Fibroblast of villous mesenchyme (primary cell): ENCODE data around the gene FFAR2. TPM values are rescaled to one million over a fixed set of nuclear protein-coding genes. Genes with fewer than 3 reads are reported as not detected.
"Not testable (repeated sequence)": the region's sequence is repeated elsewhere in the genome, so short reads cannot be mapped to it uniquely, and the experiment has no call there.

Source experiments
- DNase-seq: peaks from one replicate; pipeline ENCODE4 v3.0.0-alpha.2; 2010; ENCODE audit warnings: low read depth
- H3K4me3 ChIP-seq: 2 replicates; pipeline ENCODE4 v1.5.1; 2011; ENCODE audit warnings: low read depth, mild to moderate bottlenecking, low read length
- total RNA-seq: library from RNA; depleted of rRNA; stranded (reverse); fragments of >200 nt; gene quantifications from 2 replicates; pipeline ENCODE4 v1.2.3, GENCODE V29; 2012
- TF ChIP-seq, protein P1 (sequence below): IDR thresholded peaks from 2 replicates; pipeline ENCODE4 v1.5.1; 2012; ENCODE audit warnings: low read depth, mild to moderate bottlenecking, low read length; ENCODE audit not compliant: insufficient read depth

Gene FFAR2
- total RNA-seq, 1 donor: not detected

DNA sequence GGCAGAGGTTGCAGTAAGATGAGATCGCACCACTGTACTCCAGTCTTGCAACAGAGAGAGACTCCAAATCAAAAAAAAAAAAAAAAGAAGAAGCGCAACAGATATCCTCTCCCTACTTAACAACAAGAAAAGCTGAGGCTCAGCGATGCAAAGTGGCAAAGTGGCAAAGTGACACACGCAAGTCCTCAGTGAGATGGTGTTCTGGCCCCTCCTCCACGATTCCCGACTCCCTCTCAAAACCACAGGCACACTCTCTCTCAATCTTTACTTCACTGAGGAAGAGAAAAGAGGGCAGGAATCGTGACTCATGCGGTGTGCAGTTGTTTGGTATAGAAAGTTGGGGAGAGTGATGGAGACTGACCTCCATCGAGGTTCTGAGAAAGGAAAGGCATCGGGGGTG lies 12.6 kb downstream of the FFAR2 start:
- DNase-seq: no peak
- TF ChIP-seq, protein P1, sequence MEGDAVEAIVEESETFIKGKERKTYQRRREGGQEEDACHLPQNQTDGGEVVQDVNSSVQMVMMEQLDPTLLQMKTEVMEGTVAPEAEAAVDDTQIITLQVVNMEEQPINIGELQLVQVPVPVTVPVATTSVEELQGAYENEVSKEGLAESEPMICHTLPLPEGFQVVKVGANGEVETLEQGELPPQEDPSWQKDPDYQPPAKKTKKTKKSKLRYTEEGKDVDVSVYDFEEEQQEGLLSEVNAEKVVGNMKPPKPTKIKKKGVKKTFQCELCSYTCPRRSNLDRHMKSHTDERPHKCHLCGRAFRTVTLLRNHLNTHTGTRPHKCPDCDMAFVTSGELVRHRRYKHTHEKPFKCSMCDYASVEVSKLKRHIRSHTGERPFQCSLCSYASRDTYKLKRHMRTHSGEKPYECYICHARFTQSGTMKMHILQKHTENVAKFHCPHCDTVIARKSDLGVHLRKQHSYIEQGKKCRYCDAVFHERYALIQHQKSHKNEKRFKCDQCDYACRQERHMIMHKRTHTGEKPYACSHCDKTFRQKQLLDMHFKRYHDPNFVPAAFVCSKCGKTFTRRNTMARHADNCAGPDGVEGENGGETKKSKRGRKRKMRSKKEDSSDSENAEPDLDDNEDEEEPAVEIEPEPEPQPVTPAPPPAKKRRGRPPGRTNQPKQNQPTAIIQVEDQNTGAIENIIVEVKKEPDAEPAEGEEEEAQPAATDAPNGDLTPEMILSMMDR: no peak

DNA sequence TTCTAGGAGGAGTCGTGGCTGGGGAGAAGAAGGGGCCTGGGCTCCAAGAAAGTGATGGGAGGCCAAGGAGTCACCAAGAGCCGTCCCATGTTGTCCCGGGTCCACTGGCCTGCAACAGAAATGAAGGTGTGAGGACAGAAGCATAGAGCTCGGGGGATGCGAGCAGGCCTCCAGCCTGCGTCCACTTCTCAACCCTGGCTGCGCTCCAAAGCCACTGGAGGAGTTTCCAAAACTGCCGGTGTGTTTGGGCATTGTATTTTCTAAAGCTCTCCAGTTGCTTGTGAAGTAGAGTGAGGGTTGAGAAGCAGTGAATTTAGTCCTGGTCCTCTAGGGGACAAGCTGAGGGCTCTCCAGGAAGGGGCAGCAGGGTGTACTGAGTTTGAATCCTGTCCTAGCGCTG lies 13.0 kb downstream of the FFAR2 start:
- TF ChIP-seq, protein P1: no peak
- DNase-seq: no peak

More for the DNA sequence above, 12.6 kb downstream of the FFAR2 start:
- no peak overlapping the region for H3K4me3 ChIP-seq

DNA sequence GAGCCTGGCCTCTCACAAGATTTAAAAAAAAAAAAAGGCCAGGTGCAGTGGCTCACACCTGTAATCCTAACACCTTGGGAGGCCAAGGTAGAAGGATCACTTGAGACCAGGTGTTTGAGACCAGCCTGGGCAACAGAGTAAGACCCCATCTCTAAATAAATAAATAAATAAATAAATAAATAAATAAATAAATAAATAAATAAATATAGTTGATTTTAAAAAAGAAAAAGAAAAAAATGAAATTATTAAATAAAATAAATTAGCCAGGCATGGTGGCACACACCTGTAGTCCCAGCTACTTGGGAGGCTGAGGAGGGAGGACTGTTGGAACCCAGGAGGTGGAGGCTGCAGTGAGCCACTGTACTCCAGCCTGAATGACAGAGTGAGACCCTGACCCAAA lies 13.7 kb downstream of the FFAR2 start:
- not testable (repeated sequence) for DNase-seq, H3K4me3 ChIP-seq

More for the DNA sequence above, 13.0 kb downstream of the FFAR2 start:
- H3K4me3 ChIP-seq: no peak overlapping the region

DNA sequence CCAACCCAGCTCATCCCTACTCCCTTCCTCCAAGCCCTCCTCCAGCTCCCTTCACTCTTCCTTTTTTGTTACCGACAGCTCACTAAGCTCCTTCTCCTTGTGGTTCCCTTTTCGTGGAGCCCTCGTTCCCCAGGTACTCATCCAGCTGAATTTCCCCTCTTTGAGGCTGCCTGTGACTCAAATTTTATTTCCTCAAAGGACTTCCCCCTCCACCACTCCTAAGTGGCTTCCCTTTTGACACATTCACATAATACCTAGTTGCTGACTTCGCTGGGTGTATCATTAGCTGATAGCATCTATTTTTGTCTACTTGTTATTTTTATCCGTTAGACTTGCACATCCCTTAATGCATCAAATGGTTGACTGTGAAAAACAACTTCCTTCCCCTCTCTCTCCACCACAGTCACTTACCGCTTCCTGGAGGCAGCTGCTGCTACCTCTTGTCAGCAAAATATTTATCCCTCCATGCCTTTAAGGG lies 14.5 kb downstream of the FFAR2 start:
- H3K4me3 ChIP-seq: no peak overlapping the region
- TF ChIP-seq, protein P1: no peak
- DNase-seq: no peak

DNA sequence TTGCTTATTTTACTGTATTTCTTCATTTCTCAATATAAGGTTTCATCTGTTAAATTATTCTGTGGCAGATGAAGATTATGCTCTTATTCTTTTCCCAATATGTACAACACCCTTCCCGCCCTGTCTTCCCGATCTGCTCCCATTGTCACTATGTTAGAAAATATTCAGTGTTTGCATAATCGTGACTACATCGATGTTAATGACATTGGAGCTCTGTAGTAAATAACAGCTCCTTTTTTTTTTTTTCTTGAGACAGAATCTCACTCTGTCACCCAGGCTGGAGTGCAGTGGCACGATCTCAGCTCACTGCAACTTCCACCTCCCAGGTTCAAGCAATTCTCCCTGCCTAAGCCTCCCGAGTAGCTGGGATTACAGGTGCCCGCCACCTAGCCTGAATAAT lies 14.9 kb downstream of the FFAR2 start:
- DNase-seq, H3K4me3 ChIP-seq: not testable (repeated sequence)

DNA sequence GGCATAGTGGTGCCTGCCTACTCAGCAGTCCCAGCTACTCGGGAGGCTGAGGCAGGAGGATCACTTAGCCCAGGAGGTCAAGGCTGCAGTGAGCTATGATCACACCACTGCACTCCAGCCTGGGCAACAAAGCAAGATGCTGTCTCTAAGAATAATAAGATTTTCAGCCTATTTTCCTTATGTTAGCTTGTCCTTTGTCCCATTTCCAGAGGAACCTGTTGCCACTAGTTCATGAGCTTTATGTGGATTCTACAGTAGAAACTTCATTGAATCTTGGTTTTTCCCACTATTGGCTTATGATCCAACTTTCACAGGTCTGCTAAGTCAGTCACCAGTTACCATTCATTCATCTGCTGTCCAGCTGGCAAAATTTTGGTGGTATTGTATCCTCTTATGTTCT lies 18.2 kb downstream of the FFAR2 start:
- DNase-seq: no peak
- TF ChIP-seq, protein P1: no peak
- H3K4me3 ChIP-seq: no peak overlapping the region

DNA sequence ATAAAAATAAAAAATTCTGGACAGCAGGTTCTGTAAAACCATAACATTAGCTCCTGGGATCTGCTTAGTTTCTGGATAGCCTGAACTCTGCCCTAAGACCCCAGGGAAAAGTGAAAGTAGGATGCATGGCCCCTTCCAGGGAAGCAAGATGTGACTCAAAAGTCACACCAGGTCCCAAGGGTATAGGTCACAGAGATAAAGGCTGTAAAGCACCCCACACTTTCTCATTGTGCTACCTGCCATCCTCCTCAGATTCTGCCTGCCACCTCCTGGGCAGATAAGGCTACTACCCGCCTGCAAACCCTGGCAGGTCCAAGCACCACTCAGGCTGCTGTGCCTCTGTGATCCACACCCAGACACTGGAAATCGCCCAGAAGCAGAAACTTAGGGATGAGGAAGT lies 20.6 kb downstream of the FFAR2 start:
- DNase-seq: peak; percentile 18
- TF ChIP-seq, protein P1: peak; percentile 53
- no peak overlapping the region for H3K4me3 ChIP-seq

DNA sequence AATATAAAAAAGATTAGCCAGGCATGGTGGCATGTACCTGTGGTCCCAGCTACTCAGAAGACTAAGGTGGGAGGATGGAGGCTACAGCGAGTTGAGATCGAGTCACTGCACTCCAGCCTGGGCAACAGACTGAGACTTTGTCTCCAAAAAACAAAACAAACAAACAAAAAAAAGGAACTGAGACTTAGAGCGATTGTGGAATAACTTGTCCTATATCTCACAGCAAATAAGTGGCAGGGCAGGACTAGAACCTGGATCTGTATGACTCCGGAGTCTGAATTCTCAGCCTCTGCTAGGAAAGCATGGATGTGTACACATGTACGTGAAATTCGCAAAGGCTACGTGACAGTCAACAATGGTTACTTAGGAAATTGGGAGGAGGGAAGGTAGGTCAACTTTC lies 22.1 kb downstream of the FFAR2 start:
- H3K4me3 ChIP-seq: no peak overlapping the region
- no peak for DNase-seq
- TF ChIP-seq, protein P1: no peak

DNA sequence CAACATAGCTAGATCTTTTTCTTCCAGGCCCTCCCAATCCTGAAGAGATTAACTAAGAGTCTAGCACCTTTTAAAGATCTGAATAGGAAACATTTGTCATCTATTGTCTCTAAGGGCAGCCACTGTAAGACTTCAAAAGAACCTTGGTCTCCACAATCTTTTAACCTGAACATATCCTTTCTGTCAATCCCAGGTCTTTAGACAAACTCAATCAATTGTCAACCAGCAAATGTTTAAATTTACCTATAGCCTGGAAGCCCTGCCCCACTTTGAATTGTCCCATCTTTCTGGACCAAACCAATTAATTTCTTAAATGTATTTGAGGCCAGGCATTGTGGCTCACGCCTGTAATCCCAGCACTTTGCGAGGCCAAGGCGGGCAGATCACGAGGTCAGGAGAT lies 23.0 kb downstream of the FFAR2 start:
- H3K4me3 ChIP-seq, DNase-seq: not testable (repeated sequence)
